ENCODE data around the gene HS6ST3.

Gene HS6ST3

GRCh38 chr13:96381681-96382080, 291.8 kb downstream of the HS6ST3 start:
- Mint-ChIP-seq H3K9me3 (no peaks in the 10 kb centered on the region), H3K4me3 (no peak overlapping the region), H3K4me1 (ENCODE audit: low read depth) (no peaks in the 10 kb centered on the region), H3K36me3 (ENCODE audit: low read depth) (no peaks in the 10 kb centered on the region), H3K27ac (no peak overlapping the region), H3K27me3 (ENCODE audit: low read depth) (no peaks in the 10 kb centered on the region)

- Mint-ChIP-seq H3K9me3 (peaks cover 14% of the 10 kb centered on the region), H3K4me1 (ENCODE audit: low read depth) (no peaks in the 10 kb centered on the region), H3K27me3 (ENCODE audit: low read depth) (no peaks in the 10 kb centered on the region), H3K27ac (no peak overlapping the region), H3K36me3 (ENCODE audit: low read depth) (no peaks in the 10 kb centered on the region), H3K4me3 (no peak overlapping the region)
Measured at GRCh38 chr13:96388598-96388997, 298.7 kb downstream of the HS6ST3 start.

- no peak overlapping the region for H3K27ac Mint-ChIP-seq
- peaks cover 19% of the 10 kb centered on the region for H3K9me3 Mint-ChIP-seq
- no peak overlapping the region for H3K4me3 Mint-ChIP-seq
- H3K4me1 Mint-ChIP-seq (ENCODE audit: low read depth) = no peaks in the 10 kb centered on the region
- no peaks in the 10 kb centered on the region for H3K27me3 Mint-ChIP-seq (ENCODE audit: low read depth)
- no peaks in the 10 kb centered on the region for H3K36me3 Mint-ChIP-seq (ENCODE audit: low read depth)
Measured at GRCh38 chr13:96391606-96392005, 301.7 kb downstream of the HS6ST3 start.

GRCh38 chr13:96397807-96398206, 307.9 kb downstream of the HS6ST3 start:
- H3K4me1 Mint-ChIP-seq (ENCODE audit: low read depth) = no peaks in the 10 kb centered on the region
- H3K27me3 Mint-ChIP-seq (ENCODE audit: low read depth) = no peaks in the 10 kb centered on the region
- H3K4me3 Mint-ChIP-seq = no peak overlapping the region
- no peaks in the 10 kb centered on the region for H3K36me3 Mint-ChIP-seq (ENCODE audit: low read depth)
- peaks cover 10% of the 10 kb centered on the region for H3K9me3 Mint-ChIP-seq
- H3K27ac Mint-ChIP-seq = no peak overlapping the region

- Mint-ChIP-seq H3K4me3 (no peak overlapping the region), H3K27ac (no peak overlapping the region), H3K27me3 (ENCODE audit: low read depth) (no peaks in the 10 kb centered on the region), H3K4me1 (ENCODE audit: low read depth) (no peaks in the 10 kb centered on the region), H3K36me3 (ENCODE audit: low read depth) (no peaks in the 10 kb centered on the region), H3K9me3 (peaks cover 13% of the 10 kb centered on the region)
Measured at GRCh38 chr13:96398486-96398885, 308.6 kb downstream of the HS6ST3 start.

GRCh38 chr13:96403241-96403640, 313.3 kb downstream of the HS6ST3 start:
- H3K4me3 Mint-ChIP-seq = no peak overlapping the region
- H3K36me3 Mint-ChIP-seq (ENCODE audit: low read depth) = no peaks in the 10 kb centered on the region
- no peak overlapping the region for H3K27ac Mint-ChIP-seq
- no peaks in the 10 kb centered on the region for H3K27me3 Mint-ChIP-seq (ENCODE audit: low read depth)
- peaks cover 10% of the 10 kb centered on the region for H3K9me3 Mint-ChIP-seq
- no peaks in the 10 kb centered on the region for H3K4me1 Mint-ChIP-seq (ENCODE audit: low read depth)

- Mint-ChIP-seq H3K4me3 (no peak overlapping the region), H3K4me1 (ENCODE audit: low read depth) (no peaks in the 10 kb centered on the region), H3K27ac (no peak overlapping the region), H3K27me3 (ENCODE audit: low read depth) (no peaks in the 10 kb centered on the region), H3K36me3 (ENCODE audit: low read depth) (no peaks in the 10 kb centered on the region), H3K9me3 (peaks cover 10% of the 10 kb centered on the region)
Measured at GRCh38 chr13:96403651-96404050, 313.7 kb downstream of the HS6ST3 start.

- H3K36me3 Mint-ChIP-seq (ENCODE audit: low read depth) = no peaks in the 10 kb centered on the region
- H3K4me1 Mint-ChIP-seq (ENCODE audit: low read depth) = no peaks in the 10 kb centered on the region
- H3K27me3 Mint-ChIP-seq (ENCODE audit: low read depth) = no peaks in the 10 kb centered on the region
- H3K4me3 Mint-ChIP-seq = no peak overlapping the region
- H3K9me3 Mint-ChIP-seq = peaks cover 8% of the 10 kb centered on the region
- H3K27ac Mint-ChIP-seq = no peak overlapping the region
Measured at GRCh38 chr13:96415831-96416385, 326.0 kb downstream of the HS6ST3 start.

GRCh38 chr13:96417939-96418685, 328.2 kb downstream of the HS6ST3 start:
- no peaks in the 10 kb centered on the region for H3K27me3 Mint-ChIP-seq (ENCODE audit: low read depth)
- H3K9me3 Mint-ChIP-seq = peaks cover 9% of the 10 kb centered on the region
- no peaks in the 10 kb centered on the region for H3K4me1 Mint-ChIP-seq (ENCODE audit: low read depth)
- no peaks in the 10 kb centered on the region for H3K36me3 Mint-ChIP-seq (ENCODE audit: low read depth)
- no peak overlapping the region for H3K27ac Mint-ChIP-seq
- no peak overlapping the region for H3K4me3 Mint-ChIP-seq

- H3K4me1 Mint-ChIP-seq (ENCODE audit: low read depth) = no peaks in the 10 kb centered on the region
- no peaks in the 10 kb centered on the region for H3K36me3 Mint-ChIP-seq (ENCODE audit: low read depth)
- no peak overlapping the region for H3K27ac Mint-ChIP-seq
- H3K9me3 Mint-ChIP-seq = peaks cover 11% of the 10 kb centered on the region
- H3K27me3 Mint-ChIP-seq (ENCODE audit: low read depth) = no peaks in the 10 kb centered on the region
- no peak overlapping the region for H3K4me3 Mint-ChIP-seq
Measured at GRCh38 chr13:96421314-96421713, 331.4 kb downstream of the HS6ST3 start.

- Mint-ChIP-seq H3K4me1 (ENCODE audit: low read depth) (no peaks in the 10 kb centered on the region), H3K36me3 (ENCODE audit: low read depth) (no peaks in the 10 kb centered on the region), H3K4me3 (no peak overlapping the region), H3K27me3 (ENCODE audit: low read depth) (no peaks in the 10 kb centered on the region), H3K9me3 (peaks cover 15% of the 10 kb centered on the region), H3K27ac (no peak overlapping the region)
Measured at GRCh38 chr13:96422002-96422401, 332.1 kb downstream of the HS6ST3 start.

- Mint-ChIP-seq H3K36me3 (ENCODE audit: low read depth) (no peaks in the 10 kb centered on the region), H3K9me3 (peaks cover 7% of the 10 kb centered on the region), H3K27ac (no peak overlapping the region)
Measured at GRCh38 chr13:96426167-96426566, 336.3 kb downstream of the HS6ST3 start.

GRCh38 chr13:96428911-96429310, 339.0 kb downstream of the HS6ST3 start:
- Mint-ChIP-seq H3K27ac (no peak overlapping the region), H3K4me3 (no peak overlapping the region), H3K27me3 (ENCODE audit: low read depth) (no peaks in the 10 kb centered on the region), H3K4me1 (ENCODE audit: low read depth) (no peaks in the 10 kb centered on the region), H3K9me3 (peaks cover 13% of the 10 kb centered on the region), H3K36me3 (ENCODE audit: low read depth) (no peaks in the 10 kb centered on the region)

More at GRCh38 chr13:96426167-96426566, 336.3 kb downstream of the HS6ST3 start:
- Mint-ChIP-seq H3K4me3 (no peak overlapping the region), H3K4me1 (ENCODE audit: low read depth) (no peaks in the 10 kb centered on the region), H3K27me3 (ENCODE audit: low read depth) (no peaks in the 10 kb centered on the region)

- no peaks in the 10 kb centered on the region for H3K36me3 Mint-ChIP-seq (ENCODE audit: low read depth)
- no peaks in the 10 kb centered on the region for H3K27me3 Mint-ChIP-seq (ENCODE audit: low read depth)
- no peak overlapping the region for H3K27ac Mint-ChIP-seq
- H3K4me1 Mint-ChIP-seq (ENCODE audit: low read depth) = no peaks in the 10 kb centered on the region
- no peak overlapping the region for H3K4me3 Mint-ChIP-seq
- H3K9me3 Mint-ChIP-seq = peaks cover 18% of the 10 kb centered on the region
Measured at GRCh38 chr13:96431044-96431581, 341.2 kb downstream of the HS6ST3 start.

- Mint-ChIP-seq H3K36me3 (ENCODE audit: low read depth) (no peaks in the 10 kb centered on the region), H3K27ac (no peak overlapping the region), H3K4me1 (ENCODE audit: low read depth) (no peaks in the 10 kb centered on the region), H3K9me3 (peaks cover 19% of the 10 kb centered on the region), H3K4me3 (no peak overlapping the region), H3K27me3 (ENCODE audit: low read depth) (no peaks in the 10 kb centered on the region)
Measured at GRCh38 chr13:96444676-96445075, 354.8 kb downstream of the HS6ST3 start.
